Measurements from ENCODE around the gene MCTS1.

DNA sequence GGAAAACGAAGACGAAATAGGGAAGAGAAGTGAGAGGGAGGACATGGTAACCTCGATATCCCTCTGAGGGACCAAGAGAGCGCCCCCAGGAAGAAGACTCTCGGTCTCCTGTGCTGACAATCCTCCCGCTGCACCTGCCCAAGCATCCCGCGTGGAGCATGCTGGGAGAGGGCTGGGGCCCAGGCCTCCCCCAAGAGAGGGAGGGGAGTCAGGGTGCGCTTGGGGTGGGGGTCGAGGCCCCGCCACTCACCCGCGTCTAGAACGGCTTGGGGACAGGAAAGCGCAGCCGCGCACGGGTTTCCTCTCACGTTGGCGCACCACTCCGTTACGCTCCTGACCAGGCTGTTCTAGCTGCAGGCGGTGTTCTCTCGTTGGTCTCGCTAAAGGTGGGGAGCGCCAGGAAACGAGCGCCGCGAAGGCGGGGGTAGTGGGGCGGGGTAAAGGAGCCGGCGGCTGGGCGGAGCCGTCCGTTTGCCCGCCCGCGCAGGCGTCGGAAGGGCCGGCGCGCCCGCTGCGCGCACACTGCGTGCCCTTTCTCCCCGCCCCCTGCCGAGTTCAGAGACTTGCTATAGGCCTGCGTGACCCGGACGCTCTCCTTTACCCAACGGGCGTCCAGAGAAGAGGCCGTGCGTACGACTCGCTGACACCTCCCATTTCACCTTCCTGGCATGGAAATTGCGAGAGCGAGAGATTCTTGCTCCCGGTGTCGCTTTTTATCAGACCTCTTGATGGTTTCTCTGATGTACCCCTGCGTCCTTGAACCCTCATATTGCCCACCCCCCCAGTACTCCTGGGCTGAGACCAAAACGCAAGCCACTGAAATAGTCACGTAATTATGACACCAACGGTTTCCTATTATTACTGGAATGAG is 26.0 kb downstream of the MCTS1 start, which contains the start of gene C1GALT1C1:
- no peak for TF ChIP-seq EZH2 (IDR thresholded peaks at IDR 0.05)
- peak; percentile 77 for TF ChIP-seq POLR2AphosphoS5 (IDR thresholded peaks at IDR 0.05; ENCODE audit: borderline replicate concordance, low read depth, low read length)

Data from SK-N-MC (cell line).